Activated CD4-positive, alpha-beta T cell treated with anti-CD3 and anti-CD28 coated beads, Interleukin-2, amount 50 U/mL, for 48 hours (primary cell): ENCODE data around the gene JDP2.
A peak's percentile ranks its signal among the peaks of the same experiment; 100 is the strongest.
"Not testable (repeated sequence)": the region's sequence is repeated elsewhere in the genome, so short reads cannot be mapped to it uniquely, and the experiment has no call there.

Source experiments
- DNase-seq, 2 experiments: peaks; one replicate each; pipeline ENCODE4 v3.0.0-alpha.2; 2020

Gene JDP2

DNA sequence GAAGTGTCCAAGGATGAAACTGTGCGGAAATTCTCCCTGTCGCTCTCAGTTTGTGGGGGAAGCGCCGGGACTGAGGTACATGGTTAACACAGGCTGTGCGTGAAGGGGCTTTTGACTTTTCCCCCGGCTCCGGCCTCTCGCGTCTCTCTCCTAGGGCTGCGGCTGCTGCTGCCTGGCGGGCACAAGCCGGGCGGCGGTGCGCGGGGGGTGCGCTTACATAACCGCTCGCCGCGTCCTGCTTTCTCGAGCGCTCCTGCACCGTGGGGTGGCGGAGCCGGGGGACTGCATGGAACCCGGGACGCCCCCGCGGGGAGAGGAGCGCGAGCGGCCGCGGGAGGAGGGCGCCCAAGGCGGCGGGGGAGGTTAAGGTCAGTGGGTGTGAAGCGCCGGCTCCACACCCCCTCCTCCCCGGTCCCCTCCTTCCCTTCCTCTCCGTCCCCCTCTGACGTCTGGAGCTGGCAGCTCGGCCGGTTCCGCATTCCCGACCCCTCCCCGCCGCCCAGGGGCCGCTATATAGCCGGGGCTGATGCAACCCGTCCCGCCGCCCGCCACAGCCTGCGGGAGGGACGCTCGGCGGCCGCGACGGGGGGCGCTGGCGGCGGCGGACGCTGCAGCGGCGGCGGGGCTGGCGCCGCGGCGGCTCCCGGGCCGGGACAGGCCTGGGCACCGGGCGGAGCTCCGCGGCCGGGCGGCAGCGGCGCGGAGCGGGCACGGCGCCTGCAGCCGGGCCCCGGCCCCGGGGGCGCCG, at the start of gene JDP2:
TSS of gene JDP2 (plus strand) at position 541 of the 748 bp plus-strand sequence. CDS start 9,899 bp downstream, outside the sequence.
- peak; percentile 41 to 42 for DNase-seq

DNA sequence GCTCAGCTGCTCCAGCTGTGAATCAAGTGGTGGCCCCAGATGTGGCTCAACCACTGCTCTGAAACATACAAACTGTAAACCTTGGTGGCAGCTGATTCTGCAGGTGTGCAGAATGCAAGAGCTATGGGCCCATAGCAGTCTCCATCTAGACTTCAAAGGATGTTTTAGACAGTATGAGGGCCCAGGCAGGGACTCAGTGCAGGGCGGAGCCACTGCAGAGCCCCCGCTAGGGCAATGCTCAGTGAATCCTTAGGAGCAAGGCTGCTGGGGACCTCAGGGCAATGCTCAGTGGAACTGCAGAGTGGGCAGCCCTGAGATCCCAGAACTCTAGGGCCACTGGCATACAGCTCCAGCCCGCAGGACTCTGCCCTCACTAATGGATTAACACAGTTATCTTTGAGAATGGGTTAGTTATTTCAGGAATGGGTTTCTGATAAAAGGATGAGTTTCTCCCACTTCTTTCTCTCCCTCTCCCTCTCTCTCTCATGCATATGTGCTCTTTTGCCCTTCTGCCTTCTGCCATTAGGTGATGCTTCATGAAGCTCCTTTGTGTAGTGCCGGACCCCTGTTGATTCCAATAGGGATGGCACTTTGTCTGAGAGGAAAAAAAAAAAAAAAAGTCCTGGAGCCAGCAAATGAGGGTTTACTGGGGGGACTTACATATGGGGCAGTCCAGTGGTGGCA, 48.4 kb upstream of the JDP2 start:
- DNase-seq: no peak

GRCh38 chr14:75379930-75380270, 47.9 kb upstream of the JDP2 start:
- no peak for DNase-seq

GRCh38 chr14:75380656-75381055, 47.2 kb upstream of the JDP2 start:
- no peak for DNase-seq

DNA sequence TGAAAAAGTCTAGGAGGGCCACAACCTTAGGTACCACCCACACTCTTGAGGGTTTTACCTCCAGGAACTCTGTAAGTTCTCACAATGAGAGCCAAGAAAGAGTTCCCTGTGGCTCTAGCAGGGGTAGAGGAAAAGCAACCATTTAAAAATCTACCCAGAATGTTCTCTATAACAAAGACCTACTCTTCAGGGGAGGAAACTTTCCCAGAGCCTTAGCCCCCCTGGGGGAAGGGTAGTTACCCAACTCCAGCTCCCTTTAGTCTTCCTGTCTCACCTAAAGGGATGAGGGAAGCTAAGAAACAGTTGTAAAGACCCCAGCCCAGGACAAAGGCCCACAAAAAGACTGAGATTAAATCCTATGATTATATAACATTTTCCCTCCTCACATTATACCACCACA, 46.2 kb upstream of the JDP2 start:
- DNase-seq: no peak

GRCh38 chr14:75383219-75383618, 44.6 kb upstream of the JDP2 start:
- DNase-seq: not testable (repeated sequence)

DNA sequence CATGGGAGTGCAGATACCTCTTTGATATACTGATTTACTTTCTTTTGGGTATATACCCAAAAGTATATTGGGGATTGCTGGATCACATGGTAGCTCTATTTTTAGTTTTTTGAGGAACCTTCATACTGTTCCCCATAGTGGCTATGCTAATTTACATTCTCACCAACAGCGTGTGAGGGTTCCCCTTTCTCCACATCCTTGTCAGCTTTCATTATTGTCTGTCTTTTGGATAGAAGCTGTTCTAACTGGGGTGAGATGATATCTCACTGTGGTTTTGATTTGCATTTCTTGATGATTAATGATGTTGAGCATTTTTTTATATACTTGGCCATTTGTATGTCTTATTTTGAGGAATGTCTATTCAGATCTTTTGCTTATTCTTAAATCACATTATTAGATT, 44.1 kb upstream of the JDP2 start:
- DNase-seq: no peak

DNA sequence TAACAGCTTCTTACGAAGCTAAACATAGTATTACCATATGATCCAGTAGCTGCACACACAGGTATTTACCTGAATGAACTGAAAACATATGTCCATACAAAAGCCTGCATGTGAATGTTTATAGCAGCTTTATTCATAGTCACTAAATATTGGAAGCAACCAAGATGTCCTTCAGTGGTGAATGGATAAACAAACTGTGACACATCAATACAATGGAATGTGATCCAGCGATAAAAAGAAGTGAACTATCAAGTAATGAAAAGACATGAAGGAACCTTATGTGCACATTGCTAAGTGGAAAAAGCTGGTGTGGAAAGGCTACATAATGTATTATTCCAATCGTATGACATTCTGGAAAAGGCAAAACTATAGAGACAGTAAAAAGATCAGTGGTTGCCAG, 38.1 kb upstream of the JDP2 start:
- no peak for DNase-seq

- DNase-seq: no peak
Observed at GRCh38 chr14:75390183-75390582, 37.6 kb upstream of the JDP2 start.

DNA sequence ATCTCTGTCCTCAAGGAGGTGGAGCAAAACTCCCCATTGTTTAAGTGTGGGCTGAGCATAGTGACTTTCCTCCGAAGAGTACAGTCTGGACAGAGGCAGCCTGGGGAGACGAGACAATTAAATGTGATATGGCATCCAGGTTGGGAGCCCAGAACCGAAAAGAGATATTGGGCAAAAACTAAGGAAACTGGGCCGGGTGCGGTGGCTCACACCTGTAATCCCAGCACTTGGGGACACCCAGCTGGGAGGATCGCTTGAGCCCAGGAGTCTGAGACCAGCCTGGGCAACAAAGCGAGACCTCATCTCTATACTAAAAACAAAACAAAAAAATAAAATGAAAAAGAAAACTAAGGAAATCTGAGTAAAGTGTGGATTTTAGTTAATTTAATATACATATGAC, 35.9 kb upstream of the JDP2 start:
- DNase-seq: no peak

GRCh38 chr14:75392686-75393641, 34.9 kb upstream of the JDP2 start:
- DNase-seq: no peak

GRCh38 chr14:75393794-75394193, 34.0 kb upstream of the JDP2 start:
- DNase-seq: no peak

- no peak for DNase-seq
Observed at GRCh38 chr14:75395862-75396261, 32.0 kb upstream of the JDP2 start.

DNA sequence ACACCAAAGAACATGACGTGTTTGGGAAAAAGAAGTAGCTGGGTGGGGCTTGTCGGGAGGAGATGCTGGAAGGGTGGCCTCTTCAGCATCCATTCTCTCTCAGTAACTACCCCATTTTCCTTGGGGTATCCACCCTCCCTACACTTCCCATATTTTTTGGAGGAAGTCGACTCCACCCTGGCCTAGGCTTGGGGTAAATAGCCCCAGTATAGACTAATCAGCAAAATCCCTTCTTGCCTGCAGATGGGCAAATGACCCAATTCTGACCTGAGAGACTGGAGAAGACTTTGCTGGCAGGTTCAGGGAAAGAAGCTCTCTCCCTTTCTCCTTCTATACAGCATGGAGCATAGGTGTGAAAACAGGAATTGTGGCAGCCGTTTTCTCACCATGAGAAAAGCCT, 28.5 kb upstream of the JDP2 start:
- DNase-seq: no peak

- DNase-seq: peak in 1 of 2 experiments; percentile 6
Observed at GRCh38 chr14:75399843-75400775, 27.7 kb upstream of the JDP2 start.

GRCh38 chr14:75401361-75401760, 26.5 kb upstream of the JDP2 start:
- DNase-seq: no peak

DNA sequence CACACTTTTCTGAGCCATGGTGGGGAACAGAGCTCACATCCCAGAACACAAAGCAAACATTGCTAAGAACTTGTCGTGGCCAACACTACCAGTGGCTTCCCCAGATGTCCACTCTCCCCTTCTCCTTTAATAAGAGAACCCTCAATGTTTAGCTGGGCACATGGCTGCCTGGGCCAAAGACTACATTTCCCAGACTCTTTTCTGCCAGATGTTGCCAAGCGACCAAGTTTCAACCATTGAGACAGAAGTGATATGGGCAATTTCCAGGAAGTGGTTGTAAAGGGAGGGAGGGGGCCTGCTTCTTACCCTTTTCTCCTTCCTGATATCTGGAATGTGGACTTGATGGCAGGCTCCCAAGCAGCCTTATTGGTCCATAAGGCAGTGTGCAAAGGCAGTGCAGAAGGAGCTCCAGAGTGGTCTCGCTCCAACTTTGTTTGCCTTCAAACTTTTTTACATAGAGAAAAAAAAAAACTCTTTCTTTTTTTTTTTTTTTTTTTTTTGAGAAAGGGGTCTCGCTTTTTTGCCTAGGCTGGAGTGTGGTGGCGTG, 24.9 kb upstream of the JDP2 start:
- DNase-seq: no peak

DNA sequence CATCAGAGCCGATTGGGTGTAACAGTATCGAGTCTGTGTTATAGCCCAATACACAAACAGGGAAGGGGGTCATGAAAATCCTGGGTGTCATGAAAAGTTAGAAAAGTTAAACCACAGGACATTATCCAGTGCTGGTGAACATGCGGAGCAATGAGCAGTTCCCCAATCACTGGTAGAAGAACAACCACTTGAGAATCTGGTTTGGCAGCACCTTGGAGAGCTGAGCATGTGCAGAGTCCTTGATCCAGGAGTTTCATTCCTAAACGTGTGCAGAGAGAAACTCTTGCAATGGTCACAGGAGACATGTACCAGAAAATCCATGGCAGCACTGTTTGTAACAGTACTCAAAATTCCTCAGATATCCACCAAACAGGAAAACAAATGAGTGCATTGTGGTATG, 23.0 kb upstream of the JDP2 start:
- no peak for DNase-seq

DNA sequence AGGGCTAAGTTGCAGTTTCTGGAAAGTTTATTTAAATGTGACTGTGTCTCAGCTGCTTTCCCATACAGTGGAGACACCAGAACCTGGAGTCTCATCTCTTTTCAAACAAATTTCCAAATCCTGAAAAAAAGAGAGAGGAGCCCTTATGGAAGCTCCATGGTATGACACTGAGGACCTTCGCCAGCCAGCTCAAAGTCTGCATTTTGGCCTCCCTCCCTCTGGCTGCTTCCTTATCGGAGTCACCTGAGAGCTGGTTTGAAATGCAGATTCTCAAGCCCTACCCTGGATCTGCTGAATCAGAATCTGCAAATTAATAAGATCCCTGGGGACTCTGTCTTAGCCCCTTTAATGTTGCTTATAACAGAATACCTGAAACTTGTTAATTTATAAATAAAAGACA, 21.7 kb upstream of the JDP2 start:
- DNase-seq: no peak

- no peak for DNase-seq
Observed at GRCh38 chr14:75406856-75407255, 21.0 kb upstream of the JDP2 start.

DNA sequence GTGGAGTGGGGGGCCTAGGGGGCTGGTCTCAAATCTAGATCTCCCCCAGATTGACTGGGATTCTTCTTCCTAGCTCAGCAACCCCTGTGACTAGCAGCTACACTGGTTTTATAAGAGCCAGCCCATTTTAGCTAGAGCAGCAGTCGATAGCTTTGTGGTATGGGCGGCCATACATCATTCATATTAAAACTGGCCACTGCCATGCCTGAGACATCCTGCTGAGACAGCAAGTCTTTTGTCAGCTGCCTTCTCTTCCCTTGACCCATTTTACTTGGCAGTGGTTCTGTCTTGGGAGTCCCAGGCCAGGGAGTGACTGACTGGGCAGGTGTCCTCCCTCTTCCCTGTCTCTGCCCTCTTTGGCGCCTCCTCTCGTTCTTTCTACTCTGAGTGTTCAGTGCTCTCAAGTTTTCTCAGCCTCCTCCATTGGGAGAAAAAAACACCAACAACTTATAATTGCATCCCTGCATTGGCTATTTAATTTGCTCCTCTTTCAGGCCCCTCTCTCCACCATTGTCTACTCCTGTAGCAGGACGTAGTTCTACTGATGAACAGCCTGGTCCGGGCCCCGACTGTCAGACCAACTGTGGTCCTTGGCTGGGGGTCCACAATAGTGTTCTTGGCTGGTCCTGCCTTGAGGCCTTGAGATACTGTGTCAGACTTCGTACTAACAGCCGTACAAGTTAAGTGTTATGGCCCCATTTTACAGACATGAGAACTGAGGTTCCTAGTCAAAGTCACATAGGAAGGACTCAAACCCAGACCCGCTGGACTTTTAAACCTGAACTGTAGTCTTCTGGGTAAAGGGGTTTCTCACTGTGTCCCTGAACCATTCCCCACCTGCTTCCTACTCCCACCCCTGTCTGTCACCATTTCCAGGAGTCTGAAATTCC, 18.3 kb upstream of the JDP2 start:
- DNase-seq: no peak
